ENCODE data around the gene ADRA2C. TPM values are rescaled to one million over a fixed set of nuclear protein-coding genes. Genes with fewer than 3 reads are reported as not detected.

ADRA2C gene
- polyA plus RNA-seq, 1 of the 3 experiments (the other 2 are of a cell fraction): 0.15 TPM

GRCh38 chr4:3721627-3722026 is 44.6 kb upstream of the ADRA2C start:
- no peaks in the 10 kb centered on the region for H3K27me3 ChIP-seq (ENCODE audit: insufficient read depth)
- ChIA-PET POLR2A (no interaction called here), CTCF (no interaction called here)
- H3K27ac ChIP-seq (ENCODE audit: low read depth in 2 of 2, low read length in 1 of 2): no peak overlapping the region
- H3K79me2 ChIP-seq (ENCODE audit: insufficient read depth): no peaks in the 10 kb centered on the region
- no peak overlapping the region for H3K4me2 ChIP-seq
- no peak overlapping the region for H3K9ac ChIP-seq
- no peaks in the 10 kb centered on the region for H4K20me1 ChIP-seq (ENCODE audit: insufficient read depth)
- H3K4me3 ChIP-seq (ENCODE audit: low read depth in 2 of 2, low read length in 1 of 2): no peak overlapping the region
- TF ChIP-seq MXI1 (IDR thresholded peaks at IDR 0.05; ENCODE audit: low read depth, low read length): no peak
- no peak for TF ChIP-seq YY1 (IDR thresholded peaks at IDR 0.05; ENCODE audit: low read depth)
- no peak for TF ChIP-seq GABPA (IDR thresholded peaks at IDR 0.05; ENCODE audit: low read depth)
- TF ChIP-seq POLR2AphosphoS5 (IDR thresholded peaks at IDR 0.05; ENCODE audit: low read depth, low read length): no peak
- TF ChIP-seq TAF1 (IDR thresholded peaks at IDR 0.05; ENCODE audit: borderline replicate concordance, low read depth, low read length): no peak
- TF ChIP-seq FOXM1 (IDR thresholded peaks at IDR 0.05; ENCODE audit: low read depth): no peak
- TF ChIP-seq RCOR1 (IDR thresholded peaks at IDR 0.05; ENCODE audit: low read length): no peak
- no peak for TF ChIP-seq NRF1 (IDR thresholded peaks at IDR 0.05; ENCODE audit: low read depth, low read length)
- TF ChIP-seq RFX5 (IDR thresholded peaks at IDR 0.05; ENCODE audit: low read length): no peak
- TF ChIP-seq TEAD4 (IDR thresholded peaks at IDR 0.05; ENCODE audit: borderline replicate concordance, insufficient read depth): no peak
- TF ChIP-seq ZBTB33 (IDR thresholded peaks at IDR 0.05; ENCODE audit: borderline replicate concordance, low read depth): no peak
- no peak overlapping the region for H2AFZ ChIP-seq (ENCODE audit: low read depth)
- H3K4me1 ChIP-seq (ENCODE audit: control insufficient read depth in 1 of 2, insufficient read depth in 2 of 2, low read depth in 1 of 2, low read length in 1 of 2): peaks cover 0 to 10% of the 10 kb centered on the region in 2 experiments; a peak in 1 of 4 replicates
- DNase-seq: no peak
- H3K9me3 ChIP-seq: no peaks in the 10 kb centered on the region
- no peaks in the 10 kb centered on the region for H3K9me2 ChIP-seq
- H3K36me3 ChIP-seq (replicated peaks in 1 of 2; ENCODE audit: control insufficient read depth in 1 of 2, insufficient read depth in 2 of 2, low read length in 1 of 2): no peaks in the 10 kb centered on the region
- no peaks in the 10 kb centered on the region for H3F3A ChIP-seq (replicated peaks; ENCODE audit: insufficient read depth)
- 13% methylated on average over 1 of the region's 6 CpGs for WGBS (ENCODE audit: low lambda C conversion rate)

- CTCF ChIA-PET: interaction anchor here (1.1 to 1.5 kb wide), 2 partner anchors 157 to 242 kb away, joined by 3 to 4 read pairs; no protein-coding TSS in a partner anchor
- Histone ChIP-seq H3K27me3 (ENCODE audit: insufficient read depth) (no peaks in the 10 kb centered on the region), H3K27ac (ENCODE audit: low read depth in 2 of 2, low read length in 1 of 2) (no peak overlapping the region), H3K4me1 (ENCODE audit: control insufficient read depth in 1 of 2, insufficient read depth in 2 of 2, low read depth in 1 of 2, low read length in 1 of 2) (peaks cover 0 to 10% of the 10 kb centered on the region in 2 experiments; a peak in 1 of 4 replicates), H3K9me3 (no peaks in the 10 kb centered on the region), H3K4me3 (ENCODE audit: low read depth in 2 of 2, low read length in 1 of 2) (no peak overlapping the region), H2AFZ (ENCODE audit: low read depth) (no peak overlapping the region), H3K79me2 (ENCODE audit: insufficient read depth) (no peaks in the 10 kb centered on the region), H3K4me2 (no peak overlapping the region), H4K20me1 (ENCODE audit: insufficient read depth) (no peaks in the 10 kb centered on the region), H3K36me3 (replicated peaks in 1 of 2; ENCODE audit: control insufficient read depth in 1 of 2, insufficient read depth in 2 of 2, low read length in 1 of 2) (no peaks in the 10 kb centered on the region), H3K9ac (no peak overlapping the region), H3F3A (replicated peaks; ENCODE audit: insufficient read depth) (no peaks in the 10 kb centered on the region), H3K9me2 (no peaks in the 10 kb centered on the region)
- no peak for DNase-seq
- WGBS (ENCODE audit: low lambda C conversion rate): 41% methylated on average over 8 of the region's 11 CpGs
- POLR2A ChIA-PET: no interaction called here
- no peak for TF ChIP-seq GABPA (IDR thresholded peaks at IDR 0.05; ENCODE audit: low read depth)
- no peak for TF ChIP-seq EP300 (IDR thresholded peaks at IDR 0.05; ENCODE audit: borderline replicate concordance in 1 of 2, low read depth in 1 of 2, low read length in 1 of 2)
- TF ChIP-seq MEF2A (IDR thresholded peaks at IDR 0.05; ENCODE audit: borderline replicate concordance, low read depth): no peak
- no peak for TF ChIP-seq TEAD4 (IDR thresholded peaks at IDR 0.05; ENCODE audit: borderline replicate concordance, insufficient read depth)
- TF ChIP-seq POLR2AphosphoS5 (IDR thresholded peaks at IDR 0.05; ENCODE audit: low read depth, low read length): no peak
- TF ChIP-seq RFX5 (IDR thresholded peaks at IDR 0.05; ENCODE audit: low read length): no peak
- no peak for TF ChIP-seq USF1 (IDR thresholded peaks at IDR 0.05; ENCODE audit: borderline replicate concordance, low read depth)
Measured at GRCh38 chr4:3722446-3723231, 43.5 kb upstream of the ADRA2C start.
